ENCODE measurements around the gene SPART. TPM values are rescaled to one million over a fixed set of nuclear protein-coding genes. Genes with fewer than 3 reads are reported as not detected.

Gene SPART, protein sequence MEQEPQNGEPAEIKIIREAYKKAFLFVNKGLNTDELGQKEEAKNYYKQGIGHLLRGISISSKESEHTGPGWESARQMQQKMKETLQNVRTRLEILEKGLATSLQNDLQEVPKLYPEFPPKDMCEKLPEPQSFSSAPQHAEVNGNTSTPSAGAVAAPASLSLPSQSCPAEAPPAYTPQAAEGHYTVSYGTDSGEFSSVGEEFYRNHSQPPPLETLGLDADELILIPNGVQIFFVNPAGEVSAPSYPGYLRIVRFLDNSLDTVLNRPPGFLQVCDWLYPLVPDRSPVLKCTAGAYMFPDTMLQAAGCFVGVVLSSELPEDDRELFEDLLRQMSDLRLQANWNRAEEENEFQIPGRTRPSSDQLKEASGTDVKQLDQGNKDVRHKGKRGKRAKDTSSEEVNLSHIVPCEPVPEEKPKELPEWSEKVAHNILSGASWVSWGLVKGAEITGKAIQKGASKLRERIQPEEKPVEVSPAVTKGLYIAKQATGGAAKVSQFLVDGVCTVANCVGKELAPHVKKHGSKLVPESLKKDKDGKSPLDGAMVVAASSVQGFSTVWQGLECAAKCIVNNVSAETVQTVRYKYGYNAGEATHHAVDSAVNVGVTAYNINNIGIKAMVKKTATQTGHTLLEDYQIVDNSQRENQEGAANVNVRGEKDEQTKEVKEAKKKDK
- 63.6 and 78.5 TPM in 2 replicates for total RNA-seq (2014; rRNA removed; shearing (Covaris generic))
- polyA plus RNA-seq (2014; cell fraction: nucleus; rRNA removed) = 51.7 and 54.5 TPM in 2 replicates

DNA sequence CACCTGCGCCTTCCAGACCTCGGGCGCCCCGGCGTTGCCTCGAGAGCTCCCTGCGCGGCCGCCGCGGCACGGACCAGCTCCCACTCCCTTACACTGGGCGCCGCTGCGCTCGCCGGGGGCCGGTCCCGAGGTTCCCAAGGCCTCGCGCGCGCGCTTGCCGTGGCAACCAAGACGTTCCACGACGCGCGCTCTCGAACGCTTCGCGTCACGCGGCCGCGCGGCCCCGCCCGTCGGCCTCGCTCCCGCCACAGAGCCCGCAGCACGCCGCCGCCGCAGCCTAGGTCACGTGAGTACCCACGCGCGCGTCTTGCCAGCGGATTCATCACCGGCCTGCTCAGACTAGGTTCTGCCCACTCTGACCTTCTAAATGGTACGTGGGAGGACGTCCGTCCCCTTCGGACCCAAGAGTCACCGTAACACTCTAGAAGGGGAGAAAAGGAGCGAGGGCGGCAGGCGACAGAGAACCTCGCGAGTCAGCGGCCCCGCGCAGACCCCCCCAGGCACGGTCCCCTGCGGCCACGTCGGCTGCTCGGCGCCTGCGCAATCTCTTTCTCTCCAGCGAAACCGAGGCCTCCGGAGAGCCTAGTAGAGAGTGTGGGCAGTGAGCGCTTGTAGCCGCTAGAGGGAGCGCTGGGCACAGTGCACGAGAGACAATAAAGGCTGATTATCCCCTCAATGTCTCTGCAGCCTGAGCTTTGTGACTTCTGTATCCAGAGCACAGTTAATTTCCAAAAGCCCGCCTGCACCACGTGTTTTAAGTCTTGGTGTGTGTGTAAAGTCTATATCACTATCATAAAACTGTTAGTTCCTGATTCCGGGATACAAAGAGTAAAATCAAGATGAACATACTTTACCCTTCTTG lies at the start of gene SPART:
SPART (minus strand) TSS at position 173 of the 862 bp plus-strand sequence. CDS start 10,564 bp downstream, outside the sequence.
- peak; percentile 89 for DNase-seq (ENCODE audit: extremely low read depth, low read depth)

DNA sequence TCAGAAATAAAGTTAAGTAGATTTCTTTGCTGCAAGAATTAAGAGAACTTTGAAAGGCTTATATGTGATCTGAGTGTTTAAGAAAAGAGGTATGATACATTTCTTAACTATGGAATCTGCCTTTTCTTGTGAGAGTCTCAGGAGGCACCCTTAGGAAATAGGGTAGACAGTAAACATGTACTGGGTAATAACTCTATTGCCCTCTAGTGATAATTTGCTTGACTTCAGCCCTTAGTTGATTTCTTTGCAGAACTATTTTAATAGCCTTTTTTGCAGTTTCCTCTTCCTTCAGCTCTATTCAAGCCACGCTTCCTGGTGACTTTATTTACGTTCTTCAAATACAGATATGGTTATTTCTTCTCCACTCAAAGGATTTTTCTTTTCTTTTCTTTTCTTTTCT lies 49.1 kb upstream of the SPART start:
- DNase-seq (ENCODE audit: extremely low read depth, low read depth) = no peak

DNA sequence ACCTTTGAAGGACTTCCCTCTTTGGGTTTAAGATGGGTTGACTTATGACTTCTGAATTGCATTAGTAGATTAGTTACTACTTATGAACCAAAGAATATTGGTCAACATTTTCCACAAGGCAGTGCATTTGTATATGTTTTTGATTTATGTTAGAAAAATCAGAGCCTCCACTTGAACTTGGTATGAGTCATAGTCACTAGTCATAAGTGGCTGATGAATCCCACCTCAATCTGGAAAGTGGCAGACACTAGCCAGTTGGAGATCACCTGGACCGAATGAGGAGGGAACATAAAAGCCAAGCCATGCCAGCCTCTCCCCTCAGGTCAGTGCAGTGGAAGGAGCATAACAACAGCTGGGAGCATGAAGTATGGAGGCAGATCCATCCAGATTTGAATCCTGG lies 39.3 kb upstream of the SPART start:
- no peak for DNase-seq (ENCODE audit: extremely low read depth, low read depth)

DNA sequence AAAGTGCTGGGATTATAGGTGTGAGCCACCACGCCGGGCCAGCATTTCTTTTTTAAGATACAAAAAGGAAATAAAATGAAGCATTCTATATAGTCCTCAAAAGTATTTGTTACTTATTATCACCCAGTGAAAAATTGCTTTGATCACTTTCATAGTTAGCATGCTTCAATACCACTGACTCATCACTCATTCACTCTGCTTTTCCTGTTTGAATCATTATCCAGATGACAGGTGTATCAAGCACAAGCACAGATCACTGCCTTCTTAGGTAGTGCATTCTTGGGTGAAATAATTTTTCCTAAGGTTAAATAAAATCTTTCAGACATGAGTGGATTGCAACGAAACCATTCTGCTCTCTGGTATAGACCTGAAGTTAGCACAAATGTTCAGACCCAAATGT lies 35.8 kb upstream of the SPART start:
- DNase-seq (ENCODE audit: extremely low read depth, low read depth) = no peak

DNA sequence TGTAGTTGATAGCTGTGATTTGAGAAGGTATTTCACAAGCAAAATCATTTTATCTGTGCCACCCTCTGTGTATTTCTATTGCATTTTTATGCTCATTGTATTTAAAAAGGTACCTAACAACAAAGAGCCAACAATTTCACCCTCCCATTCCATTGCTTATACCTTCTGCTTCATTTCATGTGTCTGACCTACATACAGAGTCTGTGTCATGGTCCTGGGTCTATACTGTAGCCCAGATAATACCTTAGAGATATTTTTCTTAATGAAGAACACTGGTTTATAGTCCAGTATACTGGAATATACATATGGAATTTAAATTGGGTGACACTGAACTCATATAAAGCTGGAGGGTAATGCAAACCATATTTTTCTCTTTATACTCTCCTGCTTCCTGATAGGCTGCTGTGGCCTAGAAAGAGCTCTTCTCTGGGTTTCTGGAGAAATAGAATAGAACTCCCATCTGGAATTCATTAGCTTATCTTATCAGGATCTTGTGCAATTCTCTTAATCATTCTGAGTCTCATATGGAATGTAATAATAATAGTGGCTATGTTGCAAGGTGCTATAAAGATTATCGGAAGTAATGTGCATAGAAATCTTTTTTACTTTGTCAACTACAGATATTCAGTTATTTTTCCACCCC lies 31.8 kb upstream of the SPART start:
- no peak for DNase-seq (ENCODE audit: extremely low read depth, low read depth)

DNA sequence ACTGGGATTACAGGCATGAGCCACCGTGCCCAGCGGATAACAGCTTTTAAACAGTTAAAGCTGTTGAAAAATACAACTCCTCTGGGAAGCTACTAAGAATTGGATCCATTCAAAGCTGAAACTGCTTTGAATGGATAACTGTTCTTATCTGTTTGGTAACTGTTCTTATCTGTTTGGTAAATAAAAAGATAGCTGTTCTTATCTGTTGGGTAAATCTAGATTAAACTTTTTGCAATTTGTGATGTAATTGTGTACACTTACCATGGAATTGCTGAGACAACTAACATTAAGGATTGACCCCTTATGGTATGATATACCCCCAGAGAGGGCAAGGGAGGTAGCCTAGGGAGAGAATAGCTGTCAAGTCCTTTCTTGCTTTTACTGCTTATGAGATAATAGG lies 27.9 kb upstream of the SPART start:
- no peak for DNase-seq (ENCODE audit: extremely low read depth, low read depth)

DNA sequence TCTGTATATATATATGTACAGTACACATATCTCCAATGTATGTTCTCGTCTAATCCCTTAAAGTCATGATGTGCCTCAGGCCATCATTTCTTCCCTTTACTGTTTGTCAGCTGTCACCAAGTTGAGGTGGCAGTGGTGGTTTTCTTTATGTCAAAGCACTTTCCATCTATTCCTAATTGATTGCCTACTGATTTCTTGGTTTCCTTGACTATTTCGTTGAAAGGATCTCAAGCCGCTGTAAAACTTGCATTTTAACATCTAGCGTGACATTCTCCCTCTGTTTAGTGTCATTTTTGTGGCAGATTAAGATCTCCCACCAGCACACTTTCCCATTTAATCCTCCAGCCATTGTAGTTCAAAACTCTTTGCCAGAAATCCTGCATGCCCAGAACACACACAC lies 25.0 kb upstream of the SPART start:
- DNase-seq (ENCODE audit: extremely low read depth, low read depth) = no peak

DNA sequence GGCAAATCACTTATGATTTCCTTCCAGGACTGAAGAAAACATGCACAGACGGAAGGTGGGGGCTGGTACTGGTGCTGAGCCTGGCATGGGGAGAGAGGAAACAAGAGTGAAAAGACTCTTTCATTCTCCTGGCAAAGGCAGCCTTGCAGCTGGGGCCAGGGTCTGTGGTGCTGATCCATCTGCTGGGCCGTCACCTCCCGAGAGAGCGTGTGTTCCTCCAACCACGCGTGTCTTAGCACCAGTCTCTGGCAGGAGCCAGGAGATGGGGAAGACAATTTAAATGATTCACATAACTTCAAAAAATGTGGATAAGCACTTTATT lies 23.9 kb upstream of the SPART start:
- DNase-seq (ENCODE audit: extremely low read depth, low read depth) = no peak

DNA sequence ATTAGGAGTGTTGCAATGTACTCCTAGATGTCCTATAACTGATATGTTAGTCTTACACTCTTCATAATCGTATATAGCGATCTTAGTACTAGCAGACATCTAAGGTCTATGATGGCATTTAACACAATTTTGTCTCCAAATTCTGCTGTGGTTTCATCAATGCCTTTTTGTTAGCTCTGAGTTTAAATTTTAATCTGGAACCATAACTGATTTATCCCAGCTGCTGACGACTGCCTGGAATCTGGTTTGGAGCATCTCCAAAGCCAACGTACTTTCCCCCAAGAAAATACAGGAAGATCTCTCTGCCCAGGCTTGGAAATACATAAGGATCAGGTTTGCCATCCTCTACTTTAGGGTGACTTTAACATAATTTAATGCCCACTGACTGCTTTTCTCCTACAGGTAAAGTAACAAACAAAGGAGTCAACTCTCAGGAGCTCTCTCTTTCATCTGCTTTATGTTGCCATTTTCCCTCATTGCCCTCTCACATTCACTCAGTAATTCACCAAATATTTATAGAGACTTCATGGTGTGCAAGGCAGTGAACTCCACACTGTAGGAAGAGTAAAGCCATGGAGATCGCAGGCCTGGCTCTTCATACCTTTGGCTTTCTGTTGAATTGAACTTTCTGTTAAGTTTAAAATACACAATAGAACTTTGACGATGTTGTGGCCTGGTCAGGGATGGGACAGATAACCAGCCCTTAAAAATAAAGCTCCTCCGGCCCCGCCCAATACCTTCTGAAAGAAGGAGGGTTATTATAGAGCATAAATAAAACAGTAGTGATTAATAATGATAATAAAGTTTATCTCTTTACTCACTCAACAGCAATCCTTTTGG lies 23.3 kb upstream of the SPART start:
- DNase-seq (ENCODE audit: extremely low read depth, low read depth) = no peak

DNA sequence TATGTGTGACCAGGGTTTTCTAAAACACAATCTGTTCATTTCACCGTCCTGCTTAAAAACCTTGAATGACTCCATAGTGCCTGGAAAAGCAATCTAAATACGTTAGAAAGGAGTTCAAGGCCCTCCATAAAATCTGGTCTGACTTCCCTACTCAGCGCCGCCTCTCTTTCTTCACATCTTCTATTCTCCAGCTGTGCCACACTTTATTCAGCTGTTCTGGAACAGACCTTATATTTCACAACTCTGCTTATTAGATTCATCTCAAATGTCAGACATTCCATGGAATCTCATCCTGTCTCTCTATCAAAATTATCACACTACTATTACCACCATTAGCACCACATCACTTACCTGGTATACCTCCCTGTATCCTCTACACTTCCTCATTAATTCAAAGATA lies 19.8 kb upstream of the SPART start:
- no peak for DNase-seq (ENCODE audit: extremely low read depth, low read depth)

DNA sequence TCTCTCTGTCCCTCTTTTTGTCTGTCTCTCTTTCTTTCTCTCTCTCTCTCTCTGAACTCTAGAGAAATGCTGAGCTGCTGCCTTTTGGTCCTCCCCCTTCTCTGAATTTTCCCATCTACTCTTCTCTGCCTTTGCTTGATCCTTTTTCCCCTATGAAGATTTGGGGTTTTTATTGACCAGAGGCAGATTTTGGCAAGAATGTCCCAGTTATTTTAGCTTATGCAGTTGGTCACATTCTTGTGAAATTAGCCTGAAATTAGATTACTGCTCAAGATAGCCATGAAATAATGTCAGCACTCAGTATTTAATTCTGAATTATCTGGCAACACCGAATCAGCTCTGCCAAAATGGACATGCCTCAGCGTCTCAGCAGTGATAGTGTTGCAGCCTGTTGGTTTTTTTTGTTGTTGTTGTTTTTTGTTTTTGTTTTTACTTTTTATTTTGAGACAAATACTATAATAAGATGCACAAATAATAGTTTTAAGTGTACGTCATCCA lies 17.2 kb upstream of the SPART start:
- no peak for DNase-seq (ENCODE audit: extremely low read depth, low read depth)

DNA sequence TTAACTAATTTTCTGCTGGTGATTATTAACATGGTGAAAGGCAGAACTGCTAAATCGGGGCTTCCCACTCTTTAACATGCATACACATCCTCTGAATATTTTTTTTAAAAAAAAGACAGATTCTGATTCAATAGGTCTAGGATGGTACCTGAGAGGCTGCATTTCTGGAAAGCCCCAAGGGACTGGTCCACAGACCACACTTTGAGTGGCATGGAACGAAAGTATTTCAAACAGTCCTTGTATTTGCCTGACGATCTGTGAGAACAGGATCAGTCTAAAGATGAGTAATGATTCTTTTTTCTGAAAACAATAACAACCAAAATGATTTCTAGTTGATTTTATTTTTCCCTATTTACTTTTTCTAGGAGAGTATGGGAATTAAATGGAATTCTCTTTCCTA lies 16.7 kb upstream of the SPART start:
- DNase-seq (ENCODE audit: extremely low read depth, low read depth) = no peak

DNA sequence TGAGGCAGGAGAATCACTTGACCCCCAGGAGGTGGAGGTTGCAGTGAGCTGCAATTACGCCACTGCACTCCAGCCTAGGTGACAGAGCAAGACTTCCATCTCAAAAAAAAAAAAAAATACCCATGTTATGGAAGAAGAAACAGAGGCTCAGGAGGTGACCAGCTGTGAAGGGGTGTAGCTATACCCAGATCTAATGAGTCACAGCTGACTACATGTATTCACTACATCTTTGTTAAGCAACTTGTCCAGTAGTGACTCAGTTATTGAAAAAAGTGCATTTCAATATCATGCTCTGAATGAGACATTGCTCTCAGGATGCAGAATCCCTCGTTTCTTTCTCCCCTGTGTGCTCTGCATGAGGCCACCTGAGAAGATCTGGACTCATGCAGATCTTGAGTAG lies 16.1 kb upstream of the SPART start:
- no peak for DNase-seq (ENCODE audit: extremely low read depth, low read depth)

DNA sequence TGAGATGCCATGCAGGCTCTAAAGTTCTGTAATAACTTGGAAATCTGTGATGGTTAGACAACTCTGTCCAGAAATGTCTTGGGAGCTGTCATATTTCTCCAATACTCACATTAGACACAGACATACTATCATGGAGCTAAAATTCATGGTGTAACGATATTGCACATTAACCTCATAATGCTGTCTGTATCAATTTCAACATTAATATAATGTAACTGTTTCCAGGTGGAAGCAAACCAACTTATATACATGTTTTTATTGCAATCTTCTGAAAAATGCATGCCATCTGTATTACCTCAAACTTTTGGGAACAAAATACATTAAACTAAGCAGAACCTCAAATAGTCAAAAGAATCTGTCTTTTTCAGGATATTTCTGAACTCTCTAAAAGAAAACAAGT lies 14.7 kb upstream of the SPART start:
- no peak for DNase-seq (ENCODE audit: extremely low read depth, low read depth)

DNA sequence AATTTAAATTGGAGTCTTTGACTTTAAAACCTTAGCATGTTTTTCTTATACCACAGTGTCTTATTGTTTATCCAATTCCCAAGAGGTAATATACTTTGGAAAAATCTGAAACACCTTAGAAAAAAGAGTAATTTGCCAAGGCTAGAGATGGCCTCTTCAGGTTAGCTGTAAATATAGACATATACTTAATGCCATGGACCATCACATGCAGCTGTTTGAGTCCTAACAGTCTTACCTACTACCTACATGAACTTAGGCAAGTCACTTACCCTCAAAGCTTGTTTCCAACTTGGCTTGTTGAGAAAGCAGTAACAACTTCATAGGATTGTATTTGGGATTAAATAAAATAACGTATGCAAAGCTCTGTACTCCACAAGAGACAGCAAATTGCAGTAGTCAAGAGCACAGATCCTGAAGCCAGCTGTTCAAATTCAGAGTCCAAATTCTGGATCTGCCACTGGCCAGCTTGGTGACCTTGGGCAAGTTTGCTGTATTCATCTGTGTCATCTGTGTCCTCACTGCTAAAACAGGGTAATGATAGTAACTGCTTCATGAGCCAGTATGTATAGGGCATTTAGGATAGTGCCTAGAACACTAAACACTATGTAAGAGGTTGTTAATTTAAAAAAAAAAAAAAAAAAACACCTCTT lies 13.2 kb upstream of the SPART start:
- DNase-seq (ENCODE audit: extremely low read depth, low read depth) = no peak

DNA sequence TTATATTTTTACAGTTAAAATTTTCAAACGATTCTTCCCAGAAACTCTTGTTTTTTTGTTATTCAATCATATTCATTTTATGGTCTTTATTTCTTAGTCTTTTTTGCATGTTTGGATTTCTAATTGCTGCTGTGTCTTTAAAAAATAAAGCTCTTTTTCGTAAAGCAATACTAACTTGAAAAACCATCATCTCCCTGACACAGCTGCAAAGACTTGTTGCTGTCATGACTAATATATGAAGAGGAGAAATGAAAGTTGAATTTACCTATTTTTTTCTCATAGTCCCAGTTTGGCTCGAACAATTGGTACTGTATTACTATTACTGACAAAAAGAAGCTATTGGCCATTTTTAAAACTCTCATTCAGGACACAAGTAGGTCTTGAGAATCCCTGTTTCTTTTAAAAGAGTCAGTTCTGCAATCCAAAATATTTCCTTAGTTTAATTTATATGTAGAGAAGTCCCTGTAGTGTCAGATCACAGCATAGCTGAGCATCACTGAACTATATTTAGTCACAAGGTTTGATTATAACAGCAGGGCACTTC lies 12.1 kb upstream of the SPART start:
- no peak for DNase-seq (ENCODE audit: extremely low read depth, low read depth)

DNA sequence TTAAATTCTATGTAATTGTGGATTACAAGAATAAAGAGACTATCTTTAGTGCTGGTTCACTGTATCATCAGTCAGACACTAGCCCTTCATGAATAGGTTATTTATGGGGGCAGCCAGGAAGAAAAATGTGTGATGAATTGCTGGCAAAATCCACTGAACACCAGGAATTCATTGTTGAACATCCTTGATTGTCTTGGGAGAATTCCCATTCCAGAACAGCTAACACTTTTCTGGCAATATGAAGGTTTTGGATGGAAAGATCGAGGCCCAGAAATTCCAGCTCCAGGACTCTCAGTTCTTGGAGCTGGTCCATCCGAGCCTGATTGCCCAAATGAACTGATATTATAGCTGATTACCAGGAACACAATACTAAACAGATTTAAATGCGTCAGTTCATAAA lies 11.5 kb upstream of the SPART start:
- DNase-seq (ENCODE audit: extremely low read depth, low read depth) = no peak

DNA sequence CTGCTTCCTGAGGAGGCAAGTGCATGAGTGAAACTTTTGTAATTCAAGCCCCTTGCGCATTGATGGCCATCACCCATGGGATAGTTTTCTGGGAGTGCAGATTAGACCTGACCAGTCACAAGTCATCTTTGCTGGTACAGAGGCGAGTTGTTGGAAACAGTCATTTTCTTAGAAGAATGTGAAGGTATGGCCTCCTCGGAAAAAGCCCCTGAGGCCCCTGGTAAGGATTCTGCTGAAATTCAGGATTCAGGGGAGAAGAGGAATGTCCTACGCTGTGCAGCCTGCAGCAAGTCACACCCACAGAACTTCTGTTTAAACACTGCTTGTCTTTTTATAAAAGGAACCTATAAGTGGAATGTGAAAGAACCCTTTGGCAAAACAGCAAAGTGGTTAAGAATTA lies 11.0 kb upstream of the SPART start:
- no peak for DNase-seq (ENCODE audit: extremely low read depth, low read depth)

DNA sequence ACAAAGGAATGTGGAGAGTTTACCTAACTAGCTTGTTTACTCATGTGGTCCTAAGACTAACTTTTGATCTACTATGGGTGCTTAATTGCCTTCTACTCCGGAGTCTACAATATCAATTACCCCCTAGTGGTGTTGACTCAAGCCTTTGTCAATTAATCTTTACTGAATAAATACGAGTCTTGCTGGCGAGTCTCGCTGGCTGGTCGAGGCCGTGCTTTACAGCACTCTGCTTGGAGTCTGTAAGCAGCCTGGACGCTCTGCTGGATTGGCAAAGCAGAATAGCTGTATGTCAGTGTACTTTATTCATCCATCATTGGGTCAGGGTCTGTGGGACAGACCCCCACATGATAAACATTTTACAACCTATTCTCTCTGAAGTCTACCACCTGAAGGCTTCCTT lies 9.9 kb upstream of the SPART start:
- no peak for DNase-seq (ENCODE audit: extremely low read depth, low read depth)

Measured in NCI-H460 (cell line).